HUDEP-2 (cell line): ENCODE results near the gene ATXN7L1.
"Not testable (repeated sequence)": the region's sequence is repeated elsewhere in the genome, so short reads cannot be mapped to it uniquely, and the experiment has no call there.

Source experiments
- DNase-seq, 76 experiments: peaks; one replicate each; lab custom pipeline; 2025; ENCODE audit not compliant: unreplicated experiment in 76 of 76; lab: John Stamatoyannopoulos, UW

Gene ATXN7L1

GRCh38 chr7:105807448-105807762 lies 69.0 kb downstream of the ATXN7L1 start:
- DNase-seq = no peak

GRCh38 chr7:105806592-105807447 lies 69.6 kb downstream of the ATXN7L1 start:
- peak in 4 of 76 experiments; percentile 15 to 27 (median 20) for DNase-seq

DNA sequence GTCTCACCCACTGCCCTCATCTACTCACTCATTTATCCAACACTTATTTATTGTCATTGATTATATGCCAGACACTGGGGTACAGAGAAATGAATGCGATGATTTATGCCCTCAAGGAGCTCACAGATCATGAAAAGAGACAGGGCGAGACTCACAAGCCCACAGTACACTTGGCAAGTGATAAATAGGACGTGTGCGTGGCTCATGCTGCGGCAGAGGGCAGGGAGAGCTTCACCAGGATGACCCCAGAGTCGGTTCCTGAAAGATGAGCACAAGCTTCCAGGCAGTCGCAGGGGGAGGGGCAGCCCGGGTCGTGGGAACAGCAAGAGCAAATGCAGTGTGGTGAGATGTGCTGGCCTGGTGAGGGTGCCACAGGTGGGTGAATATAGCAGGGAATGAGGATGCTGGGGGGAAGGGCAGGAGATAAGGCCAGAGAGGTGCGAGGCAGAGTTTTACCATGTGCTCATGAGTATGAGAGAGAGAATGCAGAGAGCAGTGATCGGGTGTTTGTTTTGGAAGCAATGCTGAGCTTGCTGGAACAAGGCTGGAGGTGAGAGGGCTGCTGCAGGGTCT lies 70.9 kb downstream of the ATXN7L1 start:
- DNase-seq = no peak

GRCh38 chr7:105803429-105803736 lies 73.0 kb downstream of the ATXN7L1 start:
- DNase-seq = no peak

DNA sequence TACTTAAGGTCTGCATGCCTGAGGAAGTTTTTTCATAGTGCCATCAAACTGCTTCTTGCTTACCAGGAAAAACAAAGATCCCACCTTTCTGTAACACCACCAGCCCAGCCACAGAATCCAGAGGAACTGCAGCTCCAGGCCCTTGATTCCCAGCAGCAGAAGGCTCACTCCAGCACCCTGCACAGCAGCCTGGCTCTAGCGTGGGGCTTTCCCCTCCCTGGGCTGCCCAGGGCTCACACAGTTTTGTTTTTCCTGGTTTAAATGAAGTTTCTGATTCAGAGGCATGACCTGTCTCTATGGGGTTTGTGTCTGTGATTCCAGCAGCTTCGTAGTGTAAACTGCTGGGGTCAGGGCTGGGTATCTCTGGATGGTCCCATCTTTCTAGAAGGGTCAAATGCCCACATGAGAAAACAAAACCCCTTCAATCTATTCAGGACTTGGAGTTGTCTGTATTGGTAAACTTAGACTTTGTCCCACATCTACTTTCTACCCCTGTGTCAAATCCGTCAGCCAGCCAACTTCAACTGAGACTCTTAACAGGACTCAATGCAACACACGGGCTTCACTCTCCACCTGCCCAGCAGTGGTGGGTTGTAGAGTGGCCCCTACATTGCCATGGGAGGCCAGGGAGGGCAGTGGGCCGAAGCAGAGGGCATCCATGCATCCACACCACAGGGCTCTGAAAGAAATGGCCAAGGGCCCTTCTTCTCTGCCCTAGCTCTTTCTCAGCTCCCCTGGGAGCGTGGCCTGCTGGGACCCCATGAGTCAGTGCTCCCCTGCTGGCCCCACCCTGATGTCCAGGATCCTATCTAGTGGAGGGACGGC lies 73.6 kb downstream of the ATXN7L1 start:
- no peak for DNase-seq

- DNase-seq = no peak
Measured at GRCh38 chr7:105800849-105801534, 75.4 kb downstream of the ATXN7L1 start.

DNA sequence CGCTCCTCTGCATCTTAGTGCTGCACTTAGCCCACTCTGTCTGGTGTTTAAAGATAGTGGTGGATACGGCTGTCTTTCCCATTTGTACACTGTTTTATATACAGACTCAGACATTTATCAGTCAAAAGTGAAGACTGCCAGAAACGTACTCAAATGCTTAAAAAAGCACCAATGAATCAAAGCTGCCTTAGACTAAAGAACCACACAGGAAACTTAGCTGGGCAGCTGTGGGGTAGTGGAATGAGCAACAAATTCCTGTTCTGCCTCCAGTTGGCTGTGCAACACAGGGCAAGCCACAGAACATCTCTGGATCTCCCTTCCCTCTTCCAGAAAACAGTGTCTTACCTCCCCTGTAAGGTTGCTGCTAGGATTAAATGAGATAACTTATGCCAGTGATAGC lies 76.0 kb downstream of the ATXN7L1 start:
- no peak for DNase-seq

DNA sequence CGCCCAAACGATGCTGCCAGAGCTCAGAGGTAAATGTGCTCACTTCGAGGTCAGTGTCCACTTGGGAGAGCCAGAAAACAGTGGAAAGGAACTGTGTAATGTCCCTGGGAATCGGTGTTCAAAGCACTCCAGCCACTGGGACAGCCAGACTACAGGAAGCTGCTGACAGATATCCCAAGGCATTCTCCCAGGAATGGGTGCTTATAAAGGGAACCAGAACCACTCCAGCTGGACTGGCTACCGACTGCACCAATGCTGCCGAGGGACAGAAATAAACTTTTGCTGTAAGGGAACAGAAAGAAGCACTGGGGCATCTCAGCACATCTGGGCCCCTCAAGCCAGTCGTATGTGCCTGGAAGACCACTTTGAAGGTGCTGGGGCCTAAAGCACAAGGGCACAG lies 76.7 kb downstream of the ATXN7L1 start:
- no peak for DNase-seq

DNA sequence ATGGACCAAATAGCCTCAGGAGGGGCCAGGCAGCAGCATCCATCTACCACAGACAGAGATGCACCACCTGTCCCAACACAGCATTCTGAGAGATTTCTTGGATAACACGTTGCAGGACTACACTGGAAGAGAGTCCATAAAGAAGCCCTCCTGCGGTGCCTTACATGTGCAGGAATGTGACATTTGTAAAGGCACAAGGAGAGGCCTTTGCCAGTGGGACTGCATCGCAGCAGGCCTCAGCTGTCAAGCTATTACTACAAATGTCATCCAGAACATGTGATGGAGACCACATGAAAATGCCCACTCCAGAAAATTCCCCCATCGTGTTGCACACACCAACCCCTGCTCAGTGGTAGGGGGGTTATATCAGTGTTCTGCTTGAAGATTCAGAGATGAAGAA lies 77.4 kb downstream of the ATXN7L1 start:
- no peak for DNase-seq

- no peak for DNase-seq
Measured at GRCh38 chr7:105797652-105798051, 78.7 kb downstream of the ATXN7L1 start.

- no peak for DNase-seq
Measured at GRCh38 chr7:105796365-105796764, 80.0 kb downstream of the ATXN7L1 start.

GRCh38 chr7:105794741-105795729 lies 81.4 kb downstream of the ATXN7L1 start:
- no peak for DNase-seq

DNA sequence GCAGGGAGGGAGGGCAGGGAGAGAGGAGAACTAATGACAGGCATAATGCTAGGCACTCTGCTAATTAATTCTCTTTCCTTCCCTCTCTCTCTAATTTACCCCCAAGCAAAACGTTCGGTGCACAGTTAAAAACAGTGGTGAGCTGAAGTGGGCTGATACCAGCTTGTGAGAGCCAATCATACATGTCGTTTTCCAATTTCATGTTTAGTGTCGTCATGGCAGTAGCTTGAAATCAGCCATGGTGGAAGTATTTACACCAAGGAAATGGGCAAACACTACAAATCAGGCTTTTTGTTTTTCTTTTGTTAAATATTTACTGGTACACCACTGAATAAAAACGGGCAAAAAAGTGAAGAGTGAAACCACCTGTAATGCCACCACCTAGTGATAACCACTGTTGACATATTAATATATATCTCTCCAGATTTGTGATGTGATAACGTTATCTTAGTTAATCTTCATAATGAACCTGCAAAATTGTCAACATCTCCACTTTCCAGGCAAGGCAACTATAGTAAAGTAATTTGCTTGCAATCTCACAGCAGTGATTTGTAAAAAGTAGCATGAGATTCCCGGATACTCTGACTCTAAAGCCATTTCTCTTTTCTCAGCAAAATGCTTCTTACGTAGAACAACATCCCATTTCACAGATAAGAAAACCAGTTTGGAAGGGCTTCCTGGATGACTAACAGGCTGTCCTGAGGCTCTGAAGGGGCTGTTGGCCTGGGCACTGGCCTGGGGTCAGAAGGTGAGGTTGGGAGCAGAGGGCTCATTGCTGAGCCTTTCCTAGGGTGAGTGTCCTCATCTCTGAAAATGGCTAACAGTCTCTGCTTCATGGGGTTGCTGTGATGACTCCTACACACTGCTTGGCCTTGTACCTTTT lies 83.7 kb downstream of the ATXN7L1 start:
- DNase-seq = no peak

DNA sequence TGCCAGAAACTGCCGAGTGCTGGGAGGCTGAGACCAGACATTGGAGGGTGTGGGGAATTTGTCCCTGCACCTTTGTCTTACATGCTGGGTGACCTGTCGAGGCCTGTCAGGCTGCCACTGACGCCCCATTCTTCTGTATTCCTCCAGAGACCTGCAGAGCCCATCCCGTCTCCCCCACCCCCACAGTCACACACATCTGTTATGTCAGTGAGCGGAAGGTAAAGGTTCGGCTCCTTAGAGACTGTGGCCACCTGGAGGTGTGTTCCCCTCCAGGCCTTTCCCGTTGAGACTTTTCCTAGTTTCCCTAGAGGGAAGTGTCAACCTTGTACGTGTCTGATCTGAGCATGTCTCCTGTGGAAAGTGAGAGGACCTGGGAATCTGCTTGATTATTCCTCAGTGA lies 84.5 kb downstream of the ATXN7L1 start:
- DNase-seq = no peak

- peak in 1 of 76 experiments; percentile 26 for DNase-seq
Measured at GRCh38 chr7:105790996-105791395, 85.4 kb downstream of the ATXN7L1 start.

GRCh38 chr7:105790452-105790851 lies 85.9 kb downstream of the ATXN7L1 start:
- DNase-seq = not testable (repeated sequence)

- DNase-seq = no peak
Measured at GRCh38 chr7:105788816-105789349, 87.5 kb downstream of the ATXN7L1 start.

- no peak for DNase-seq
Measured at GRCh38 chr7:105788356-105788755, 88.0 kb downstream of the ATXN7L1 start.

- DNase-seq = peak in 3 of 76 experiments; percentile 3 to 13 (median 5)
Measured at GRCh38 chr7:105787793-105788192, 88.6 kb downstream of the ATXN7L1 start.
